NCI-H510A (cell line): ENCODE results near the gene BCAS3.
"Not testable (repeated sequence)": the region's sequence is repeated elsewhere in the genome, so short reads cannot be mapped to it uniquely, and the experiment has no call there.

Experiments used
- DNase-seq: peaks from one replicate; lab custom pipeline; 2025; lab: John Stamatoyannopoulos, UW

BCAS3 gene

DNA sequence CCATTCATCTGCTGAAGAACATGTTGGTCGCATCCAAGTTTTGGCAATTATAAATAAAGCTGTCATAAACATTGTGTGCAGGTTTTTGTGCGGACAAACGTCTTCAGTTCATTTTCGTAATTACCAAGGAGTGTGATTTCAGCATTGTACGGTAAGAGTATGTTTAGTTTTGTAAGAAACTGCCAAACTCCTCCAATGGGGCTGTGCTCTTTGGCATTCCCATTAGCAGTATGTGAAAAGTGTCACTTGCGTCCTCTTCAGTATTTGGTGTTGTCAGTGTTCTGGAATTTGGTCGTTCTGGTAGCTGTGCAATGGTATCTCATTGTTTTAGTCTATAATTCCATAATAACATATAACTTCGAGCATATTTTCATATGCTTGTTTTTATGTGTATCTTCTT lies 120.9 kb downstream of the BCAS3 start:
- DNase-seq, result no peak

GRCh38 chr17:60802377-60802776 lies 124.7 kb downstream of the BCAS3 start:
- DNase-seq, result no peak

GRCh38 chr17:60803059-60803458 lies 125.4 kb downstream of the BCAS3 start:
- DNase-seq, result no peak

- no peak for DNase-seq
These were observed 127.2 kb downstream of the BCAS3 start for GRCh38 chr17:60804831-60805230.

- DNase-seq, result no peak
These were observed 131.8 kb downstream of the BCAS3 start for GRCh38 chr17:60809421-60809820.

DNA sequence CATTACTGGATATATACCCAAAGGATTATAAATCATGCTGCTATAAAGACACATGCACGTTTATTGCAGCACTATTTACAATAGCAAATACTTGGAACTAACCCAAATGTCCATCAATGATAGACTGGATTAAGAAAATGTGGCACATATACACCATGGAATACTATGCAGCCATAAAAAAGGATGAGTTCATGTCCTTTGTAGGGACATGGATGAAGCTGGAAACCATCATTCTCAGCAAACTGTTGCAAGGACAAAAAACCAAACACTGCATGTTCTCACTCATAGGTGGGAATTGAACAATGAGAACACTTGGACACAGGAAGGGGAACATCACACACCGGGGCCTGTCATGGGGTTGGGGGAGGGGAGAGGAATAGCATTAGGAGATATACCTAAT lies 137.3 kb downstream of the BCAS3 start:
- not testable (repeated sequence) for DNase-seq

DNA sequence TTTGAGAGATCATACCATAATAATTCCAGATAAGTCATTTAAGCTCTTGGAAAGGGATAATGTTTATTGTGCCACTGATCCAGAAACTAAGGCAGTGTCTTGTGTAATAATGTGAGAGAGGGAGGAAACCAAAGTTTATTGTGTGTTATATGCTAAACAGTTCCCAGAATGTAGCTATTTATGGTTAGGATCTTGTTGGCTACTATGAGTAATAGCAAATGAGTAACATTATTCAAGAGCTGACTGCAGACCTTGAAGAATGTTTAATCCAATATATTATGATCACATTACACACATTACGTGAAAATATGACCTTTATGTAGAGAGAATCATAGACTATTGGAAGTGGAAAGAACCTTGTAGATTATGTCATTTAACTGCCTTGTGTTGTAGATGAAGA lies 139.5 kb downstream of the BCAS3 start:
- no peak for DNase-seq

GRCh38 chr17:60819447-60820130 lies 141.9 kb downstream of the BCAS3 start:
- DNase-seq, result no peak

DNA sequence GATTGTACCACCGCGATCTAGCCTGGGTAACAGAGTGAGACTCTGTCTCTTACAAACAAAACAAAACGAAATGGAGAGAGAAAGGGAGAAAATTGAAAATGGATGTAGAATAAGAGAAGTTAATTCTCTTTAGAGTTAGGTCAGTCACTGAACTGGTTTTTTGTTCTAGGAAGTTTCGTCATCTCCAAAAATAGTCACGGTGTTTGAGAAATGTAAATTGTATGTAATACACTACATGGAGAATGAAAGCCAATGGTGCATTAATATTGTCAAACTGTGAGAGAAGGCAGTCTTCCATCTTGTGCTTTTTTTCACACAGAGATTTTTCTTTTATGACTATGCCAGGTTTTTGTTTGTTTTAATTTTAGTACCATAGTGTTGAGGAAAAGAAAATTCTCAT lies 145.9 kb downstream of the BCAS3 start:
- no peak for DNase-seq

DNA sequence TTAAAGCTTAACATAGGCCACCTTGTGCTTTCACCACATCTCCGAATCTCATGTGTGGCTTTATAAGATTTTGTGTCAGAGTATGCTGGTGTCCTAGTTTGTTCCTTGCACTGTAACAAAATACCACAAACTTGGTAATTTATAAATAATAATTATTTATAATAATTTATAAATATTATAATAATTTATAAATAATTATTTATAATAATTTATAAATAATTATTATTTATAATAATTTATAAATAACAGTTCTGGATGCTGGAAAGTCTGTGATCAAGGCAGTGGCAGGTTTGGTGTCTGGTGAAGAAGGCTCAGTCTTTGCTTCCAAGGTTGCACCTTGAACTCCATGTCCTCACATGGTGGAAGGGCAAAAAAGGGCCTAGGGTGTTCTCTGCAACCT lies 147.7 kb downstream of the BCAS3 start:
- DNase-seq, result no peak

DNA sequence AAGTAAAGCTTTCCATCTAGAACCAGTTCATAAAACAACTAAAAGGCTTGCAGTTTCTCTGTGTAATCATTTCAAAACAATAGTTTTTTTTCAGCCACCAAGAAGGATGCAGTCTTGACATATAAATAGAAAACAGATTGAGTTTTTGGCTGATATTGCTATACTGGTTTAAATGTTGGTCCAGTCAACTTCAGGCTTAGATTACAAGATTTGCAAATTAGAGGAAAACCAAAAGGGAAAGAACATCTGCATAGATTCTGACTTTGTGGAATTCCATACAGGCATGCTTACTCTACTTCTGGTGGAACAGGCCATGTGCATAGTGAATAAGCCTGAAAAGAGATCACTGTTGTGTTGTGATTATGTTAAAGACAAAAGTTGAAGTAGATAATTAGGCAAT lies 150.3 kb downstream of the BCAS3 start:
- DNase-seq, result no peak

- DNase-seq, result no peak
These were observed 154.5 kb downstream of the BCAS3 start for GRCh38 chr17:60832151-60832585.

- no peak for DNase-seq
These were observed 155.0 kb downstream of the BCAS3 start for GRCh38 chr17:60832631-60833030.

- DNase-seq, result no peak
These were observed 162.8 kb downstream of the BCAS3 start for GRCh38 chr17:60840456-60840855.

GRCh38 chr17:60845012-60845411 lies 167.4 kb downstream of the BCAS3 start:
- no peak for DNase-seq

DNA sequence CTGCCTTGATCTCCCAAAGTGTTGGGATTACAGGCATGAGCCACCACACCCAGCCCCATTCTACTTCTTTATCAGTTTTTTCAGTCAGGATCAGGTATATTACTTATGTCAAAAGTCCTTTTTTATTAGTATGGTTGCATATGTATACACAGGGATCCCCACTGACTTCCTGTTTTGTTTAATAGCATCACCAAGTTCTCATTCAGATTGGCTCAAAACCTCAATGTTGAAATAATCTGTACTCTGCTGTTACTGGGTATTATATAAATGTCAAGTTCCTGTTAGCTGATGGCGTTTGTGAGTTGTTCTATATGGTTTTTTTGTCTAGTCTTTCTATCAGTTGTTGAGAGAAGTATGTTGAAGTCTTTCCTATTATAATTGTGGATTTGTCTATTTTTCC lies 168.5 kb downstream of the BCAS3 start:
- DNase-seq, result no peak

- DNase-seq, result no peak
These were observed 173.5 kb downstream of the BCAS3 start for GRCh38 chr17:60851181-60851580.

DNA sequence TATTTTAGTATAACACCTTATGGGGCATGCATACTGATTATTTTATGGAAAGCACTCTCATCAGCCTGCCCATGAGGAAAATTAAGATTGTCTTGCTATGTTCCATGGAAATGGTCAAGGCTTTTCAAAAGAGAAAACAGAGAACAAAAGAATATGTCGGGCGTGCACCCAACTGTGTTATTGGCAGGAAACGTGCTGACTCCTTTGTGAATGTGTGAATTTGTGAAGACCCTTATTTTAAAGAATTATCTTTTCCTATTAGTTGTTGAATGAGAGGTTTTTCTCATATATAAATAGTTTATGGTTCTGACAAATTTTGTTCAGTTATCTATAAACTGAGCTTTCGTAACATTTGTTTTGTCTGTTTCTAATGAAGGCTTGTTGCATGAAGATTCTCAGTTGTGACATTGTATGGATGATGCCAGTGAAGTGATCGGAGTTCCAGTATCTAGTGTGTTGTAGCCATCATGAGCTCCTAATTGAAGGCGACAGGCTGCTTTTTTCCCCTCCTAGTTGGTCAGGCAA lies 180.0 kb downstream of the BCAS3 start:
- no peak for DNase-seq

DNA sequence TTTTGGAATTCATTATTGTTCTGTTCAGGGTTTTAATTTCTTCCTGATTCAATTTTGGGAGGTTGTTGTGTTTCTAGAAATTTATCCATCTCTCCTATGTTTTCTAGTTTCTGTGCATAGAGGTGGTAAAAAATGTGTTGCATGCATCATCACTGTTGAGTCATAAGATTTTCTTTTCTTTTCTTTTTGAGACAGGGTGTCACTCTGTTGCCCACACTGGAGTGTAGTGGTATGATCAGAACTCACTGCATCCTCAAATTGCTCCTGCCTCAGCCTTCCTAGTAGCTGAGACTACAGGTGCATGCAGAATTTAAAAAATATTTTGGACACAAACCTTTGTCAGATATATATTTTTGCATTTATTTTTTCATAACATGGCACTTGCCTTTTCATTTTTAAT lies 184.8 kb downstream of the BCAS3 start:
- no peak for DNase-seq

GRCh38 chr17:60863892-60864707 lies 186.4 kb downstream of the BCAS3 start:
- no peak for DNase-seq

GRCh38 chr17:60864708-60865005 lies 187.0 kb downstream of the BCAS3 start:
- no peak for DNase-seq

DNA sequence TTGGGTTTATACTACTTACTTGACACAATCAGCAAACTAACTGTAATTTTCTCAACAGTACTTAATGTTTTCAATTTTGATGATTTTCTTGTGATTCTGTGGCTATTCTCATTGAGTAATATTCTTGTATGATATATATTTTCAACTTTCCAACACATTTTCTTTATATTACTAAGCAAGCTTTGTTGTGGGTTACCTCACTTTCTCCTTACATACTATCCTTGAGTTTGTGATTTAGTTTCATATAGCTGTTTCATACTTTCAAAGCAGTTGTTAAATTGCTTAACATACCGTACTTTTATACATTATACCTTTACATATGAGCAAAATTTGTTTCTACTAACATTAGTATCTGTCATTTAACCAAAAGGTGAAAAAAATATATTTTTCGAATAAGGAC lies 197.1 kb downstream of the BCAS3 start:
- no peak for DNase-seq
